HG02678 (cell line): ENCODE data around the gene ATP8A2.
"Not testable (repeated sequence)": the region's sequence is repeated elsewhere in the genome, so short reads cannot be mapped to it uniquely, and the experiment has no call there.

ENCODE experiments used
- ATAC-seq: cut with Tn5 transposase; IDR thresholded peaks from one replicate; pipeline ENCODE4 v1.9.1; 2021; ENCODE audit warnings: mild to moderate bottlenecking, moderate library complexity; ENCODE audit not compliant: unreplicated experiment

Gene ATP8A2

DNA sequence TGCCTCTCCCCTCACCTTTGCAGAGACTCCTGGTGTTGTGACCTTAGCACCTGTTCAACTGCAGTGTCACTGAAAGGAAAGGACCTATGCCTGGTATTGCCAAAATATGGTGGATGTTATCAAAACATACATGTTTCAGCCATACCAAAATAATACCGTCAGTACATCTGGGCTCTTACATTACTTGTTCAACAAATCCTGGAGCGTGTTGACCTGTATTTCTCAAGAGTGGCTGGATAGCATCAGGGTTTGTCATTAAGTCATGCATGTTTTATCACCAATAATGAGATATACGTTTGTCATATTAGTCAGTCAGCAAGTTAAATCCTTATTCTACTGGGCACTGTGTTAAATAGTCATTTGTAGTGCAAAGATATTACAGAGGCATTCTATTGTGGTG, 389.3 kb downstream of the ATP8A2 start:
- no peak for ATAC-seq

DNA sequence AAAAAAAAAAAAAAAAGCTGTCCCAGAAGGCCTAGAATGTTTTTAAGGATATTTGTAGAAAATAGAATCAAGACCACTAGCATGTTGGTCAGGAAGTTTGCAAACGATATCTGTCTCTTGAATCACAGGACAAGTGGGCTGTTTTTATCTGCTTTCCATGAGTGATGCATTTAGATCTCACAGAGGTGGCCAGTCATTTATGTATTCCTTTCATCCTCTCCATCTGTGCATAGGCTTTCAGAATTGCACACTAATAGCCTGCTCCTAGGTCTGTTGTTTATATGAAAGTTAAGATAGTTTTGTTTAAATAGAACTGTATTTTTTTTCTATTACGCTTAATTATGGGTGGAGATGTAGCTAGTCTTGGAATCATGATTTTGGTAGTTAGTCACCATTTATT, 390.5 kb downstream of the ATP8A2 start:
- ATAC-seq, result no peak

DNA sequence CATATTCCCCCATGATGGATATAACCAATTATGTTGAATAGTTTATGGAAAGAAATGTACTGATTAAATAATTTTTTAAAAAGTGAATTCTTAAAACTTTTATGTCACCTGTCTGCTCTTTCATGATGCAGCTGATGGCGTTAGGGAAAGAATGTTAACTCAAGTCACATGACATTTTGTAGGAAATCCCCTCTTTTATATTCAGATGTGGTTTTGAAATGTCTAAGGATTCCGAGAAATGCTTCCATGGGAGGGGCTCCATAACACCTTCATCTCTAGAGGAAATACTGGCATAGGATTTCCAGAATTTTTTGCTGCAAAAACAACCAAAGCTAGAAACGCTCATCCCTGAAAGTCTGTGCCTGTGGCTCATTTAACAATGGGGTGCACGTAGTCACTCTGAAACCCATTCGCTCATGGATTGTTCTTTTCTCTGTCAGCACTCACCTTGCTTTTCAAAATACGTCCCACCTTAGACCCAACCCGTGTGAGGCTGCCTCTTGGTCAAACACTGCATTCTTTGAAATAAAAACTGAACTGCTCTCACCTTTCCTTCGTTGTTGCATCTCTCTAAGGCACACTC, 391.1 kb downstream of the ATP8A2 start:
- ATAC-seq, result no peak

DNA sequence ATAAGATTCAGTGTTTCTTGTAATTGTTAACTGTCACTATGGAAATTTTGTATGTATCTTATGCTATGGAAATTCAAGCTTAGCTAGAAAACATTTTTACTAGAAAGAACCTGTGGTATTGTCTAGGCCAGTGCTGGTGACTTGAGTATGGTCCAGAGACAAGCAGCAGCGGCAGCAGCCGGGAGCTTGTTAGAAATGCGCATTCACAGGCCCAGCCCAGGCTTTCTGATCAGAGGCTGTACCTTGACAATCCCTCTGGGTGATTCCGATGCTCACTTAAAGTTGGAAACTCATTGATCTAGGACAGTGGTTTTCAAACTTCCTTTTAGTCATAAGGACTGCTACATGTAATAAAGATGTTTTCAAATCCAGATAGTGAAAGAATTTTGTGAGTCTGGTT, 392.6 kb downstream of the ATP8A2 start:
- ATAC-seq, result no peak

GRCh38 chr13:25765266-25765665, 393.5 kb downstream of the ATP8A2 start:
- no peak for ATAC-seq

DNA sequence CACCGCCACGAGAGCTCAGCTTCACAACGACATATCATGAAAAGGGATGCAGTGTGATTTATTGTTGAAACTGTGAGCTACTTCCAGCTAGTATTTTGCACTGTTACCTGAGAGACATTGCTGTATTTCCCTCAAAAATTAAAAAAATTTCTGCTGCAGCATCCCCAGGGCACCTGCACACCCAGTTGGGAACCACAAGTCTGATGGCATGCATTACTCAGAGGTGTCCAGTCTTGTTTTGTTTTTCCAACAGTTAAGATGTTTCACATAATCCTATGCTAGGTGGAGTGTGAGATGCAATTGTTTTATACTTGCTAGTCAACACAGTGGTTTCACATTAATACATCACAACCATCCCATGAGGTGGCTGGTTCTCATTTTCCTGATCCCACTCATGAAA, 394.8 kb downstream of the ATP8A2 start:
- no peak for ATAC-seq

DNA sequence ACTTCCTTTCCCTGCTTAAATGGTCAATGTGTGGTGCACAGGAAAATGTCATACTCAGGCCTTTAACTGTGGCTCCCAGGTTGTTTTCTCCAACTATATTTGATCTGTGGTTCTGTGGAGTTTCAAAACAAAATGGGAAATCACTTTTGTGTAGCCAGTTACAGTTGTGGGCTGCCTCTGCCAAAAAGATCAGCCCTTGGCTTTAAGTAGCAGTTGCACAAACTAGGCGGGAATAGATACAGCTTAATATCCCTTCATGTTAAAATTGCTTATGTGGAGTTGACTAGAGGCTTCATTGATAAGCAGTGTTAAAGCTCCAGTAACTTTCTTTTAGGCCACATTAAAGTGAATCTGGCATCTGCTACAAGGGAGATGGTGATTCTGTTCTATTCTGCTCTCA, 395.2 kb downstream of the ATP8A2 start:
- no peak for ATAC-seq

DNA sequence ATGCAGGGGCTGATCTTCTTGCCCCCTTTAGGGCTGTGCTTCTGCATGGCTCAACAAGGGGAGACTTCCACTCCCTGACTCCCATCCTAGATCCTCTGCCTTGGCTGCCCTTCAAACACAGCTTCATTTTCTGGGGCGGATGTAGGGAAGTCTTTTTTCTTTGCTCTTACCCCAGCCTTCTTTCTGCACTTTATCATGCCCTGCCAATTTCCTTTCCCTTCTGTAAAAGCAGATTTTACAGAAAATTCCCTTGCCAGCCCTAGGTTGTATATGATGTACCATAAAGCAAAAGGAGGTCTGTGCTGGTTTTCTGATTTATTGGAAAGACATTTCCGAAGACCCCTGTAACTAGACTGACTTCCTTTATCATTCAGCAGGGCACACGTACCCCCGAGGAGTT, 396.6 kb downstream of the ATP8A2 start:
- ATAC-seq, result no peak

- no peak for ATAC-seq
Observed at GRCh38 chr13:25768838-25769237, 397.1 kb downstream of the ATP8A2 start.

- ATAC-seq, result no peak
Observed at GRCh38 chr13:25770601-25771000, 398.8 kb downstream of the ATP8A2 start.

DNA sequence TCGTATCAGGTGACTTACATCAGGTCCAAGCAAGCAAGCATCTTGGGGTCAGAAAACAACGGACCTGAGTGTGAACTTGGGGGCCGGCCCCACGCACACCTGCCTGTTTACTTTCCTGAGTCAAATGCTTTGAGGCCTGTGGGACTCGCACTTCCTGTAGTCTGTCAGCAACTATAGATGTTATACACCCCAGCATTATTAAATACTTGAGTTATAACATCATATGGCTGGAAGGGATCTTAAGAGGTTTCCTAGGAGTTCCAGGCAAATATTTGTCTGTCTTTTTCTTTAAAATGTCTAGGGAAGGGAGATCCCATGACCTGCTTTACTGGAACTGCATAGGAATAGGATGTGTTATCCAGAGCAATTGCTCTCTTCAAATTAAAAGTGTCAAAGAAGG, 399.4 kb downstream of the ATP8A2 start:
- ATAC-seq, result no peak

GRCh38 chr13:25771641-25772478, 400.1 kb downstream of the ATP8A2 start:
- no peak for ATAC-seq

- ATAC-seq, result not testable (repeated sequence)
Observed at GRCh38 chr13:25772534-25772933, 400.8 kb downstream of the ATP8A2 start.

- ATAC-seq, result not testable (repeated sequence)
Observed at GRCh38 chr13:25774056-25774455, 402.3 kb downstream of the ATP8A2 start.

GRCh38 chr13:25775275-25775674, 403.5 kb downstream of the ATP8A2 start:
- no peak for ATAC-seq

GRCh38 chr13:25775986-25776385, 404.2 kb downstream of the ATP8A2 start:
- no peak for ATAC-seq

DNA sequence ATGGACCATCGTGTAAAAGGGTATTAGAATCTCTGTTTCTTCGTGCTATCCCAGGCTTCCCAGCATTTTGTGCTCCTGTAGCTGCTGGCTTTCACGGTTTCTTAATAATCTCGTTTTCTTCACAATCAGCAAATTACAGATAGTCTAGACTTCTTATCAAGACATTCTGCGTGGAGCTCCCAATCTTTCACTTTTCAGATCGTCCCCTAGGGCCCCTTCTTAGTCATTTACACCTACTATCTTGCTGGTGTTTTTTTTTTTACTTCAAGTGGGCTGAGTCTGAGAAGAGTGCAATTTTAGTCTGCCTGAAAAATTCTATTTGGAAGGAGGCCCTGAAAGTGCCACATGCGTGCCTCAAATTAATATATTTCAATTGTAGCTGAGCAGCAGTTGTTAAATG, 404.9 kb downstream of the ATP8A2 start:
- no peak for ATAC-seq

- ATAC-seq, result no peak
Observed at GRCh38 chr13:25777509-25777908, 405.7 kb downstream of the ATP8A2 start.

DNA sequence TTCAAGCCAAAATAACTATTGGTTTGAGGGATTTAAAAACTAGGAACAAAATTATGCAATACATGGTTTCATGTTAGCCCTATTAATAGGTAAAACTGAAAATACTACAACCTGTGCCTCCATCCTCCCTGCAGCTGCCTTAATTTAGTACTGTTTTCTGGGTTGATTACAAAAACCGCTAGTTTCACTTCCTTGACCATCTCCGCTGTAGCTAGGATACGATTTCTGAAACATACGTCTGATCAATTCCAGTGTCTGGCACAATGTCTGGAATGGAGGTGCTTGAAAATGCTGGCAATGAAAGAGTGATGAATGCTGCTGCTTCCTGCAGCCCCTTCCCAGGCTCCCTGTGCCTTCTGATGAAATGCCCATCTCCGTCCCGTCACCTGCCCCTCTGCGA, 406.6 kb downstream of the ATP8A2 start:
- ATAC-seq, result no peak

DNA sequence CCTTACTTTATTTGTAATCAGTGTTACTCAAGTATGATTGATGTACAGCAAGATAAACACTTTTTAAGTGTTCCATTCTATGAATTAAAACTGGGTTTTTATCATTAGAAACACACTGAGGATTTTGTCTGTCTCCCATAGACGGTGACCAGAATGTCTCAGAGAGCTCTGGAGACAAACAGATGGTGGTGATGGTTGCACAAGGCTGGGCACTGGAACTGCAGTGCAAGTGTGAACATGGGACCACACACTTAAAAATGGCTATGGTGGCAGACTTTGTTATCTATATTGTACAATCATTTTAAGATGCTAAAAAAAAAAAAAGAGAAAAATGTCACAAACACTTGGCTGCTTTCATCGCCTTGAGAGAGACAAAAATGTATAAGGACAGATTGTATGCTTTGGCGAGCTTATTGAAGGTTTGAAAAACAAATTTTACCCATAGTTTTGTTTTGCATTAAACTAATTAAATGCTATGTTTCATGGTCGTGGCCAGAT, 407.1 kb downstream of the ATP8A2 start:
- no peak for ATAC-seq

GRCh38 chr13:25783076-25783475, 411.3 kb downstream of the ATP8A2 start:
- no peak for ATAC-seq

GRCh38 chr13:25783601-25784024, 411.8 kb downstream of the ATP8A2 start:
- no peak for ATAC-seq
